Endodermal cell (in vitro differentiated cells): Measurements from ENCODE around the gene NAV2. TPM values are rescaled to one million over a fixed set of nuclear protein-coding genes. Genes with fewer than 3 reads are reported as not detected.

Source experiments
- DNase-seq: peaks from one replicate; pipeline ENCODE4 v3.0.0-alpha.2; 2017
- H3K27ac ChIP-seq: 2 replicates; pipeline ENCODE4 v1.5.1; 2013; ENCODE audit warnings: mild to moderate bottlenecking, low read depth, low read length, moderate library complexity
- H3K27me3 ChIP-seq: 2 replicates; pipeline ENCODE4 v1.6.1; 2013; ENCODE audit warnings: mild to moderate bottlenecking, low read length, moderate library complexity; ENCODE audit not compliant: insufficient read depth, control insufficient read depth, poor library complexity, severe bottlenecking
- H3K36me3 ChIP-seq: 2 replicates; pipeline ENCODE4 v1.7.0; 2013; ENCODE audit warnings: mild to moderate bottlenecking, low read length, moderate library complexity; ENCODE audit not compliant: control insufficient read depth, insufficient read depth
- H3K4me1 ChIP-seq: one replicate; pipeline ENCODE4 v1.7.0; 2013; ENCODE audit warnings: low read length; ENCODE audit not compliant: control insufficient read depth, insufficient read depth
- H3K4me3 ChIP-seq: 2 replicates; pipeline ENCODE4 v1.5.1; 2013; ENCODE audit warnings: mild to moderate bottlenecking, low read length, moderate library complexity
- H3K9ac ChIP-seq: 2 replicates; pipeline ENCODE4 v1.6.1; 2013; ENCODE audit warnings: mild to moderate bottlenecking, low read length, moderate library complexity; ENCODE audit not compliant: poor library complexity, severe bottlenecking; ENCODE audit errors: extremely low read depth
- H3K9me3 ChIP-seq: 2 replicates; pipeline ENCODE4 v1.6.1; 2013; ENCODE audit warnings: mild to moderate bottlenecking, low read length, moderate library complexity; ENCODE audit not compliant: control insufficient read depth
- H3K27ac Mint-ChIP-seq: 2 replicates; pipeline ENCODE4 v1.8.0; 2020; ENCODE audit warnings: mixed read lengths
- H3K27me3 Mint-ChIP-seq: 2 replicates; pipeline ENCODE4 v1.8.0; 2021; ENCODE audit warnings: mild to moderate bottlenecking, mixed read lengths; ENCODE audit not compliant: insufficient read depth
- H3K36me3 Mint-ChIP-seq: 2 replicates; pipeline ENCODE4 v1.8.0; 2020; ENCODE audit warnings: low read depth, mixed read lengths
- H3K4me1 Mint-ChIP-seq: 2 replicates; pipeline ENCODE4 v1.8.0; 2020; ENCODE audit warnings: mixed read lengths
- H3K4me3 Mint-ChIP-seq: 2 replicates; pipeline ENCODE4 v1.8.0; 2020; ENCODE audit warnings: mild to moderate bottlenecking, moderate library complexity, mixed read lengths
- H3K9me3 Mint-ChIP-seq: 2 replicates; pipeline ENCODE4 v1.8.0; 2020; ENCODE audit warnings: mild to moderate bottlenecking, mixed read lengths
- WGBS, 2 experiments: methylation state at CpG; one replicate each; pipeline versions ENCODE4 v1.1.5 to v1.1.7; 2013; ENCODE audit warnings: missing lambda C conversion rate in 2 of 2, mixed read lengths in 1 of 2; ENCODE audit not compliant: insufficient coverage in 1 of 2, insufficient read length in 1 of 2; 5-methylcytosine and 5-hydroxymethylcytosine counted together
- total RNA-seq, 2 donors: library from RNA; stranded (reverse); fragmentation: NEBNext Ultra II Directional in 1 of 2; extraction: Animal tissue kit (Norgen Biotek cat#: 25700) in 1 of 2; gene quantifications; 2 replicates in 1 of 2; 3 replicates in 1 of 2; pipeline ENCODE4 v1.2.1, GENCODE V29; 2021
- TF ChIP-seq, protein P1 (sequence below): fragments of 200-600 bp; sonication (generic); conservative IDR thresholded peaks from 2 replicates; pipeline ENCODE4 v1.5.0; 2021; ENCODE audit warnings: antibody characterized with exemption, mild to moderate bottlenecking

The NAV2 gene
- total RNA-seq, 2 donors from 2014 or later, result 37.1 to 42.4 TPM

GRCh38 chr11:19988598-19988997 is 276.0 kb downstream of the NAV2 start:
- no peaks in the 10 kb centered on the region for H3K27me3 Mint-ChIP-seq
- H3K36me3 Mint-ChIP-seq, result no peaks in the 10 kb centered on the region
- H3K9me3 Mint-ChIP-seq, result peaks cover 2% of the 10 kb centered on the region
- no peak overlapping the region for H3K9ac ChIP-seq
- no peaks in the 10 kb centered on the region for H3K9me3 ChIP-seq
- H3K27ac ChIP-seq, result no peak overlapping the region
- no peaks in the 10 kb centered on the region for H3K27me3 ChIP-seq
- H3K4me1 ChIP-seq, result no peaks in the 10 kb centered on the region
- DNase-seq, result peak; percentile 84
- H3K4me3 Mint-ChIP-seq, result no peak overlapping the region
- TF ChIP-seq, protein P1, sequence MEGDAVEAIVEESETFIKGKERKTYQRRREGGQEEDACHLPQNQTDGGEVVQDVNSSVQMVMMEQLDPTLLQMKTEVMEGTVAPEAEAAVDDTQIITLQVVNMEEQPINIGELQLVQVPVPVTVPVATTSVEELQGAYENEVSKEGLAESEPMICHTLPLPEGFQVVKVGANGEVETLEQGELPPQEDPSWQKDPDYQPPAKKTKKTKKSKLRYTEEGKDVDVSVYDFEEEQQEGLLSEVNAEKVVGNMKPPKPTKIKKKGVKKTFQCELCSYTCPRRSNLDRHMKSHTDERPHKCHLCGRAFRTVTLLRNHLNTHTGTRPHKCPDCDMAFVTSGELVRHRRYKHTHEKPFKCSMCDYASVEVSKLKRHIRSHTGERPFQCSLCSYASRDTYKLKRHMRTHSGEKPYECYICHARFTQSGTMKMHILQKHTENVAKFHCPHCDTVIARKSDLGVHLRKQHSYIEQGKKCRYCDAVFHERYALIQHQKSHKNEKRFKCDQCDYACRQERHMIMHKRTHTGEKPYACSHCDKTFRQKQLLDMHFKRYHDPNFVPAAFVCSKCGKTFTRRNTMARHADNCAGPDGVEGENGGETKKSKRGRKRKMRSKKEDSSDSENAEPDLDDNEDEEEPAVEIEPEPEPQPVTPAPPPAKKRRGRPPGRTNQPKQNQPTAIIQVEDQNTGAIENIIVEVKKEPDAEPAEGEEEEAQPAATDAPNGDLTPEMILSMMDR, result no peak
- WGBS, 2 experiments, result 0 to 38% methylated on average over 1 to 2 of the region's 2 CpGs
- no peaks in the 10 kb centered on the region for H3K36me3 ChIP-seq
- peak overlapping the region; percentile 69 for H3K27ac Mint-ChIP-seq
- peaks cover 20% of the 10 kb centered on the region for H3K4me1 Mint-ChIP-seq
- H3K4me3 ChIP-seq, result no peak overlapping the region

- DNase-seq, result no peak
- H3K4me3 Mint-ChIP-seq, result no peak overlapping the region
- Histone ChIP-seq H3K4me3 (no peak overlapping the region), H3K27ac (no peak overlapping the region), H3K27me3 (no peaks in the 10 kb centered on the region), H3K4me1 (no peaks in the 10 kb centered on the region), H3K9me3 (no peaks in the 10 kb centered on the region), H3K9ac (no peak overlapping the region), H3K36me3 (no peaks in the 10 kb centered on the region)
- peak overlapping the region; percentile 69 for H3K27ac Mint-ChIP-seq
- H3K36me3 Mint-ChIP-seq, result no peaks in the 10 kb centered on the region
- 83 to 100% methylated on average over 1 to 2 of the region's 2 CpGs for WGBS, 2 experiments
- peaks cover 2% of the 10 kb centered on the region for H3K9me3 Mint-ChIP-seq
- TF ChIP-seq, protein P1, result no peak
- peaks cover 20% of the 10 kb centered on the region for H3K4me1 Mint-ChIP-seq
- no peaks in the 10 kb centered on the region for H3K27me3 Mint-ChIP-seq
These were observed 276.6 kb downstream of the NAV2 start for GRCh38 chr11:19989191-19989590.

- Histone ChIP-seq H3K36me3 (no peaks in the 10 kb centered on the region), H3K4me3 (no peak overlapping the region), H3K4me1 (no peaks in the 10 kb centered on the region), H3K9ac (no peak overlapping the region), H3K9me3 (no peaks in the 10 kb centered on the region), H3K27ac (no peak overlapping the region), H3K27me3 (no peaks in the 10 kb centered on the region)
- H3K36me3 Mint-ChIP-seq, result no peaks in the 10 kb centered on the region
- no peaks in the 10 kb centered on the region for H3K27me3 Mint-ChIP-seq
- no peak for DNase-seq
- H3K9me3 Mint-ChIP-seq, result peaks cover 2% of the 10 kb centered on the region
- H3K4me3 Mint-ChIP-seq, result no peak overlapping the region
- H3K4me1 Mint-ChIP-seq, result peaks cover 18% of the 10 kb centered on the region
- TF ChIP-seq, protein P1, result no peak
- H3K27ac Mint-ChIP-seq, result no peak overlapping the region
These were observed 279.5 kb downstream of the NAV2 start for GRCh38 chr11:19992162-19992561.
